Right atrium auricular region (tissue), 2 donors: Measurements from ENCODE around the gene TUBA1C. TPM values are rescaled to one million over a fixed set of nuclear protein-coding genes. Genes with fewer than 3 reads are reported as not detected.
A peak's percentile ranks its signal among the peaks of the same experiment; 100 is the strongest.

ENCODE experiments used
- DNase-seq: peaks from one replicate; pipeline ENCODE4 v3.0.0-alpha.2; 2019; ENCODE audit warnings: low spot score
- H3K27ac ChIP-seq, 2 donors: fragments of 200-600 bp; sonication (generic); 1 replicate in 1 of 2; 2 replicates in 1 of 2; pipeline ENCODE4 v1.5.1; 2016 to 2019
- H3K27me3 ChIP-seq, 2 donors: fragments of 200-600 bp; sonication (generic); one replicate each; pipeline versions ENCODE4 v1.5.1 to v1.6.0; 2017 to 2019
- H3K36me3 ChIP-seq: fragments of 200-600 bp; sonication (generic); one replicate; pipeline ENCODE4 v1.5.1; 2016
- H3K4me1 ChIP-seq, 2 donors: fragments of 200-600 bp; sonication (generic); one replicate each; pipeline versions ENCODE4 v1.5.1 to v1.6.0; 2017 to 2019
- H3K4me3 ChIP-seq, 2 donors: fragments of 200-600 bp; sonication (generic); 1 replicate in 1 of 2; 2 replicates in 1 of 2; pipeline ENCODE4 v1.5.1; 2017 to 2019; ENCODE audit warnings: mild to moderate bottlenecking in 1 of 2, moderate library complexity in 1 of 2
- H3K9me3 ChIP-seq, 2 donors: fragments of 200-600 bp; sonication (generic); one replicate each; pipeline ENCODE4 v1.5.1; 2019
- total RNA-seq, 2 donors: library from RNA; depleted of rRNA; stranded (reverse); fragments of >200 nt; gene quantifications; one replicate each; pipeline ENCODE4 v1.1.0, GENCODE V29; 2016
- TF ChIP-seq, protein P1 (sequence below), 2 donors: fragments of 200-600 bp; sonication (generic); IDR thresholded peaks; one replicate each; pipeline ENCODE4 v1.5.1; 2019; ENCODE audit warnings: antibody characterized with exemption in 2 of 2

TUBA1C gene
- total RNA-seq, 2 donors from 2014 or later: 64.4 to 145 TPM

DNA sequence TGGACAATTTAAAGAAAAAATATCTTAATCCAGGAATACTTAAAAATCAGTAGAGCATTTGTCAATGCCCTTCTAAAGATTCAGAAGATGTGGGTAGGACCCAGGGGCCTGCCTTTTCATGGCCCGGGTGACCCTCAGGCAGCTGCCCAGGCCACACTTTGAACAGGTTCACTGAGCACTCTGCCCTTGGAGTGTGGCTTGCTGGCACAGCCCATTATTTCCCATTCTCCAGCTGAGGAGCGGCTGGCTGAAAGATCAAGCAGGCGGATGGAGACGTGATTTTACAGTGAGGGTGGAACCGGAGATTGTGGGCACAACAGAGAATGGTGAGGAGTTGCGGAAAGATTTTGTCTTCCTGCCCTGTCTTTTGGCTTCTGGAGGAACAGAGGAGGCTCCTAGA, 23.0 kb downstream of the TUBA1C start:
- no peaks in the 10 kb centered on the region for H3K27me3 ChIP-seq
- no peaks in the 10 kb centered on the region for H3K36me3 ChIP-seq
- no peak for DNase-seq
- H3K4me3 ChIP-seq: no peak overlapping the region
- H3K27ac ChIP-seq: no peak overlapping the region
- H3K4me1 ChIP-seq: peaks cover 0 to 5% of the 10 kb centered on the region in 2 donors
- TF ChIP-seq, protein P1, sequence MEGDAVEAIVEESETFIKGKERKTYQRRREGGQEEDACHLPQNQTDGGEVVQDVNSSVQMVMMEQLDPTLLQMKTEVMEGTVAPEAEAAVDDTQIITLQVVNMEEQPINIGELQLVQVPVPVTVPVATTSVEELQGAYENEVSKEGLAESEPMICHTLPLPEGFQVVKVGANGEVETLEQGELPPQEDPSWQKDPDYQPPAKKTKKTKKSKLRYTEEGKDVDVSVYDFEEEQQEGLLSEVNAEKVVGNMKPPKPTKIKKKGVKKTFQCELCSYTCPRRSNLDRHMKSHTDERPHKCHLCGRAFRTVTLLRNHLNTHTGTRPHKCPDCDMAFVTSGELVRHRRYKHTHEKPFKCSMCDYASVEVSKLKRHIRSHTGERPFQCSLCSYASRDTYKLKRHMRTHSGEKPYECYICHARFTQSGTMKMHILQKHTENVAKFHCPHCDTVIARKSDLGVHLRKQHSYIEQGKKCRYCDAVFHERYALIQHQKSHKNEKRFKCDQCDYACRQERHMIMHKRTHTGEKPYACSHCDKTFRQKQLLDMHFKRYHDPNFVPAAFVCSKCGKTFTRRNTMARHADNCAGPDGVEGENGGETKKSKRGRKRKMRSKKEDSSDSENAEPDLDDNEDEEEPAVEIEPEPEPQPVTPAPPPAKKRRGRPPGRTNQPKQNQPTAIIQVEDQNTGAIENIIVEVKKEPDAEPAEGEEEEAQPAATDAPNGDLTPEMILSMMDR (IDR thresholded peaks at IDR 0.05): no peak
- no peaks in the 10 kb centered on the region for H3K9me3 ChIP-seq

DNA sequence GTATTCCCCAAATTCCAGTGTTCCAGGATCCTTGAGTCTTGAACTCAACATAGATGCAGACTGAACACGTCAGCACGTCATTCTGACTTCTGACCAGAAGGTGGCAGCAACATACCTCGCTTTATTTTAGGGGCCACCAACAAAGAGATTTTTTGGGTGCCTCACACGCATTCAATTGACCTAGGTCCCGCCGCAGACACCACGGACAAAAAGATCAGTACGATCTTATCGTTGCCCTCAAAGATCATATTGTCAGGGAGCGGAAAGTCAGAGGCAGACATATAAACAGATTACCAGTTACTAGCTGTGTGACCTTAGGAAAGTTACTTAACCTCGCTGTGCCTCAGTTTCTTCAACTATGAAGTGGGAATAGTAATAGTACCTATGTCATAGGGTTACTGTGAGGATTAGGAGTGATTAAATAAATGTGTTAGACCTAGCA, 23.6 kb downstream of the TUBA1C start:
- no peak overlapping the region for H3K4me3 ChIP-seq
- H3K27me3 ChIP-seq: no peaks in the 10 kb centered on the region
- H3K27ac ChIP-seq: no peak overlapping the region
- TF ChIP-seq, protein P1 (IDR thresholded peaks at IDR 0.05): peak; percentile 80 to 85
- H3K4me1 ChIP-seq: peaks cover 0 to 11% of the 10 kb centered on the region in 2 donors
- peak; percentile 67 for DNase-seq
- no peaks in the 10 kb centered on the region for H3K9me3 ChIP-seq
- H3K36me3 ChIP-seq: no peaks in the 10 kb centered on the region

DNA sequence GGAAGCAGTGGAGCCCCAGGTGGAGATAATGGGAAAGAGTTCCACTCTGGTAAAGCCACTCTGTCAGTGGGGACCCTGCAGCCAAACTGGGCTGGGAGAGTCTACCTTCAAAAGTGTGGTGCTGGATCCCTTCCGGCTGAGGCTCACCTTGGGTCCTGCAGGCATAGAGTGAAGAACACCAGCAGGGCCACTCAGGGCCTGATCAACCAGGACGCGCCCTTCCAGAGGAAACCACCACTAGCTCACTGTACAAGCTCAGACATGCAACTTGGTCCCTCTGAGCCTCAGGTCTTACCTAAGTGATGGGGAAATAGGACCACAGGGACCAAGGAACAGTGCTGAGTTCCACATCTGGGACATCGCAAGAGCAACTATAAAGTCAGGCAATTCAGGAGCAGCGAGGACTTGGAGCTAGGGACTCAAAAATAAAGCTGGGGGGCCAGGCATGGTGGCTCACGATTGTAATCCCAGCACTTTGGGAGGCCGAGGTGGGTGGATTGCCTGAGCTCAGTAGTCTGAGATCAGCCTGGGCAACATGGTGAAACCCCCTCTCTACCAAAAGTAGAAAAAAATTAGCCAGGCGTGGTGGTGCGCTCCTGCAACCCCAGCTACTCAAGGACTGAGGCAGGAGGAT, 24.2 kb downstream of the TUBA1C start:
- no peak for DNase-seq
- H3K27me3 ChIP-seq: no peaks in the 10 kb centered on the region
- H3K9me3 ChIP-seq: no peaks in the 10 kb centered on the region
- TF ChIP-seq, protein P1 (IDR thresholded peaks at IDR 0.05): no peak
- H3K36me3 ChIP-seq: no peaks in the 10 kb centered on the region
- H3K4me1 ChIP-seq: peaks cover 0 to 15% of the 10 kb centered on the region in 2 donors
- no peak overlapping the region for H3K4me3 ChIP-seq
- H3K27ac ChIP-seq: no peak overlapping the region

DNA sequence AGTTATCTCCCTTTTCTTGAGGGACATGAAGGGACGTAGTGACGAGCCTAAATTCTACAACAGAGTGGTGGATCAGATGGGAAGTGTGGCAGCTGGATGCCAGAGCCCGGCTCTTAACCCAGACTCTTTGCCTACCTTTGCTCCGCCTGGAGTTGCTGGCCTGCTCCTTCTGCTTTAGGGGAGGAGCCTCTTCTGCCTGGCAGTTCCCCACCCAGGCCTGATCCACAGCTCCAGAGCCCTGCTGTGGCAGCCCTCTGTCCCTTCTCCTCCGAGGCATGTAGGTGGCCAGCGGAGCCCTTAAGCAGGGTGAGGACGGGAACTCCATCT, 27.8 kb downstream of the TUBA1C start:
- Histone ChIP-seq H3K4me3 (peak overlapping the region in 1 of 2 donors; percentile 25), H3K9me3 (no peaks in the 10 kb centered on the region), H3K27me3 (peaks cover 20 to 24% of the 10 kb centered on the region in 2 donors), H3K27ac (no peak overlapping the region), H3K36me3 (no peaks in the 10 kb centered on the region), H3K4me1 (peaks cover 0 to 36% of the 10 kb centered on the region in 2 donors)
- DNase-seq: no peak
- TF ChIP-seq, protein P1 (IDR thresholded peaks at IDR 0.05): no peak

DNA sequence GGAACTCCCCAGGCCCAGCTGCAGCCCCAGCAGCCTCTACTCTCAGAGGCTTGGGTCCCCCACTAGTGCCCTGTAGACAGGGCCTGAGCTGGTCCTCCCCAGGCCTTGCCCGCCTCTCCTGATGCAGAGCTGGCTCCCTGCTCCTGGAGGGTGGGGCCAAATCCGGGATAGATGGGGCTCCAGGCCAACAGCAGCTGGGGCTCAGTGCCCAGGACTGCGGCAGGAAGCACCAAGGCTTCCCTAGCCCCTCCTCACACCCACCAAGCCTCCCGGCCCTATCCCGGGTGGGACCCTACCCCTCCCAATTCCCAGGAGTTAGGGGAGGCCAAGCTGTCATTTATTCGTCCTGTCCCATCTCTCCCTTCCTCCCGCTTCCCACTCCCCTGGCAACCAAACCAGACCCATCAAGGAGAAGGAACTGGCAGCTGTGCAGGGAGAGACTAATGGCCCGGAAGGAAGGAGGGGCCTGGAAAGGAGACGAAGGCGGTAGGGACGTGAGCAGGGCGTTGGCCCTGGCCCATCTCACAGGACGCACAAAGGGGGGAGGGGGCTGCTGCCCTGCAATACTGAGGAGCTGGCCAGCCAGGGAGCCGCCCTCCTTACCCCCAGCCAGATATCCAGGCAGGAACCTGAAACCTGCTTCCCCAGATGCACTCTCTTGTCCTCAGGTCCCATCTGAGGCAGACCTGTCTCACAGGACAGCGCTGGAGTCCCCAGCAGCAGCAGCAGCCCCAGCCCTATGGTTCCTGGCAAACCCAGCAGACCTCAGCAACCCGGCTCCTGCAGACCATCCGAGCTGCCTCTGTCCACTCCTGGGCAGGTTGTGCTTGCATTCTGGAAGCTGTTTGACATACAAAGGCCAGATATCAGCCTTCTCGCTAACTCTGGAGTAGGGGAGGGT, 28.4 kb downstream of the TUBA1C start:
- peak; percentile 66 for DNase-seq
- H3K9me3 ChIP-seq: no peaks in the 10 kb centered on the region
- H3K4me1 ChIP-seq: peaks cover 0 to 37% of the 10 kb centered on the region in 2 donors
- TF ChIP-seq, protein P1 (IDR thresholded peaks at IDR 0.05): no peak
- H3K27ac ChIP-seq: no peak overlapping the region
- H3K27me3 ChIP-seq: peaks cover 20 to 30% of the 10 kb centered on the region in 2 donors
- H3K4me3 ChIP-seq: peak overlapping the region in 1 of 2 donors; percentile 25
- no peaks in the 10 kb centered on the region for H3K36me3 ChIP-seq
